Subcutaneous abdominal adipose tissue (tissue), 5 donors: ENCODE data around the gene AFF1.
A peak's percentile ranks its signal among the peaks of the same experiment; 100 is the strongest.
"Not testable (repeated sequence)": the region's sequence is repeated elsewhere in the genome, so short reads cannot be mapped to it uniquely, and the experiment has no call there.

Source experiments
- H3K27ac ChIP-seq: one replicate; pipeline ENCODE4 v1.7.0; 2013; ENCODE audit warnings: low read depth, mild to moderate bottlenecking, inconsistent platforms, low read length, moderate library complexity
- H3K27me3 ChIP-seq, 5 donors: one replicate each; pipeline ENCODE4 v1.7.0; 2013; ENCODE audit warnings: low read length in 5 of 5, inconsistent platforms in 1 of 5; ENCODE audit not compliant: control insufficient read depth in 5 of 5, insufficient read depth in 4 of 5
- H3K36me3 ChIP-seq, 5 donors: one replicate each; pipeline ENCODE4 v1.7.0; 2013; ENCODE audit warnings: low read length in 5 of 5; ENCODE audit not compliant: control insufficient read depth in 5 of 5, insufficient read depth in 5 of 5
- H3K4me1 ChIP-seq, 5 donors: one replicate each; pipeline ENCODE4 v1.7.0; 2013; ENCODE audit warnings: low read length in 5 of 5, mild to moderate bottlenecking in 3 of 5, moderate library complexity in 1 of 5; ENCODE audit not compliant: control insufficient read depth in 5 of 5, insufficient read depth in 5 of 5
- H3K4me3 ChIP-seq, 5 donors: one replicate each; pipeline ENCODE4 v1.7.0; 2013; ENCODE audit warnings: low read length in 5 of 5, low read depth in 1 of 5
- H3K9ac ChIP-seq, 5 donors: one replicate each; pipeline ENCODE4 v1.7.0; 2013; ENCODE audit warnings: low read length in 5 of 5, mild to moderate bottlenecking in 4 of 5, moderate library complexity in 3 of 5
- H3K9me3 ChIP-seq, 5 donors: one replicate each; pipeline ENCODE4 v1.7.0; 2013; ENCODE audit warnings: low read length in 5 of 5; ENCODE audit not compliant: control insufficient read depth in 5 of 5
- donor health status: healthy.
- donor health status: healthy.
- donor health status: healthy.
- donor health status: healthy.
- donor health status: healthy.

Gene AFF1

DNA sequence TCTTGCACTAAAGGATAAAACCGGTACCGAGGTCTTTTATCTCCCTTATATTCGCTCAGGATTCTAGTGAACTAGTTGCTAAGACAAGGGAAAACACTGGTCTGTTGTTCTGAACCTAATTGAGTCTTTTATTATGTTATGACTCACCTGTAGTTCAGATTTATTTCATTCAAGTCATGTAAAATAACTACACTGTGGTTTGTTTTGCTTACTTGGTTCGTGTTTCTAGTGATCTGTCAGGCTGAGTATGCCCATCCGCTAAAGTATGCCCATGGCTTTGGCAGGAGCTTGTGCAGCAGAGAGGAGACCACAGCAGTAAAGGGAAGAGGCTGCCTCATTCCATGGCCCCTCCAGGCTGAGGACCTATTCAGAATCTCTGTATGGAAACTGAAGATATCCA is 126.1 kb downstream of the AFF1 start:
- Histone ChIP-seq H3K4me3 (no peak overlapping the region), H3K9ac (no peak overlapping the region), H3K27ac (no peak overlapping the region), H3K27me3 (no peaks in the 10 kb centered on the region), H3K4me1 (peaks cover 8 to 45% (median 21%) of the 10 kb centered on the region in 5 donors), H3K9me3 (no peaks in the 10 kb centered on the region), H3K36me3 (peaks cover 3 to 12% (median 6%) of the 10 kb centered on the region in 5 donors)

- no peak overlapping the region for H3K9ac ChIP-seq
- no peak overlapping the region for H3K4me3 ChIP-seq
- peaks cover 0 to 29% (median 19%) of the 10 kb centered on the region in 5 donors for H3K4me1 ChIP-seq
- no peak overlapping the region for H3K27ac ChIP-seq
- H3K9me3 ChIP-seq: no peaks in the 10 kb centered on the region
- peaks cover 2 to 7% (median 5%) of the 10 kb centered on the region in 5 donors for H3K36me3 ChIP-seq
- H3K27me3 ChIP-seq: no peaks in the 10 kb centered on the region
Measured at GRCh38 chr4:87065021-87065420, 130.2 kb downstream of the AFF1 start.

DNA sequence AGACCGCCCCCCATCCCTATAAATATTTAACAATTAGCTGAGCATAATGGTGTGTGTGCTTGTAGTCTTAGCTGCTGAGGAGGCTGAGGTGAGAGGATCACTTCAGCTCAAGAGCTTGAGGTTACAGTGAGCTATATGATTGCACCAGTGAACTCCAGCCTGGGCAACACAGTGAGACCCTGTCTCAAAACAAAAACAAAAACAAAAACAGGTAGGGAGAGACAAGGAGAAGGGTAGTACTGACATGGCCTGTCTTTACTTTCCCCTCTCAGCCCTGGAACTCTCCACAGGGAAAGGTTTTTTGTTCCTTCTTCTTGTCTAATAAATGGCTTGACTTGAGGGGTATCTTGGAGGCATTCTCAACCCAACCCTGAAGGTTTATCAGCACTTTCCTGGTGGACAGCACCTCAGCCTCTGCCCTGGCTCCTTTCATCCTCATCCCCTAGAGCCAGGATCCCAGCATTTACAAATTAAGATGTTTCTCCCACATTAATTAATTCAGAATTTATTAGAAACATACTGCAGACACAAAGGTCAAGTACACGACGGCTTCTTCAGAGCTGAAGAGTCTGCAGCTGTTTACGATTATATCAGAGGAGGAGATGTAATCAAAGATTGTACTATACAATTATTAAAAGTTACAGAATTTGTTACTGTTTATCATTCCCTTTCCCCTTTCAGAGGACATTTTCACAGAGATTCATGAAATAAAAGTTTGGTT is 131.8 kb downstream of the AFF1 start:
- peaks cover 0 to 2% (median under 1%) of the 10 kb centered on the region in 5 donors for H3K36me3 ChIP-seq
- peaks cover 0 to 31% (median 25%) of the 10 kb centered on the region in 5 donors for H3K4me1 ChIP-seq
- H3K9ac ChIP-seq: no peak overlapping the region
- H3K4me3 ChIP-seq: no peak overlapping the region
- H3K27me3 ChIP-seq: no peaks in the 10 kb centered on the region
- no peaks in the 10 kb centered on the region for H3K9me3 ChIP-seq
- H3K27ac ChIP-seq: no peak overlapping the region

- Histone ChIP-seq H3K4me3 (no peak overlapping the region), H3K4me1 (peaks cover 0 to 31% (median 28%) of the 10 kb centered on the region in 5 donors), H3K27ac (no peak overlapping the region), H3K36me3 (peaks cover 0 to 2% (median 0%) of the 10 kb centered on the region in 5 donors), H3K27me3 (no peaks in the 10 kb centered on the region), H3K9me3 (no peaks in the 10 kb centered on the region), H3K9ac (no peak overlapping the region)
Measured at GRCh38 chr4:87067124-87067885, 132.5 kb downstream of the AFF1 start.

- Histone ChIP-seq H3K27me3 (no peaks in the 10 kb centered on the region), H3K36me3 (peaks cover 0 to 2% (median 0%) of the 10 kb centered on the region in 5 donors), H3K9ac (no peak overlapping the region), H3K27ac (no peak overlapping the region), H3K4me3 (no peak overlapping the region), H3K4me1 (peaks cover 0 to 38% (median 32%) of the 10 kb centered on the region in 5 donors), H3K9me3 (no peaks in the 10 kb centered on the region)
Measured at GRCh38 chr4:87068583-87069021, 133.8 kb downstream of the AFF1 start.

GRCh38 chr4:87069037-87069742 is 134.4 kb downstream of the AFF1 start:
- Histone ChIP-seq H3K27ac (no peak overlapping the region), H3K4me1 (peaks cover 0 to 44% (median 34%) of the 10 kb centered on the region in 5 donors), H3K27me3 (no peaks in the 10 kb centered on the region), H3K9me3 (no peaks in the 10 kb centered on the region), H3K9ac (no peak overlapping the region), H3K36me3 (peaks cover 0 to 2% (median 0%) of the 10 kb centered on the region in 5 donors), H3K4me3 (no peak overlapping the region)

DNA sequence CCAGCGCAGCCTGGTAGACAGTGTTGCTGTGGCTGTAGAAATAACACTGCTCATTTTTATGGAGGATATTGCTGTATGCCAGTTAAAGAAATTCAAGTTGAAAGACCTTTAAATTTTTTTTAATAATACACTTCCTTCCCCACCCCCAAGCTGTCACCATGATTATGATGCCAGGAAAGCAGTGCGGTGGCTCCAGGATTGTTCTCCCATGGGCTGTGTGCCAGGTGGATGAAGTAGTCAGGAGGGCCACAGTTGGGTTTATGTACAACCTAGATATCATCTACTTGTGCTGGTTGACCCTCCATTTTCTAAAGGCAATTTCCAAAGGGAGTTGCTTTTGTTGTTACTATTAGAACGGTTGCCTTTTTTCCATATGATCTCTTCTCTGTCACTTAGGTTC is 136.6 kb downstream of the AFF1 start:
- no peaks in the 10 kb centered on the region for H3K9me3 ChIP-seq
- H3K36me3 ChIP-seq: peaks cover 0 to 2% (median 0%) of the 10 kb centered on the region in 5 donors
- no peaks in the 10 kb centered on the region for H3K27me3 ChIP-seq
- no peak overlapping the region for H3K9ac ChIP-seq
- H3K4me1 ChIP-seq: peaks cover 0 to 47% (median 36%) of the 10 kb centered on the region in 5 donors
- no peak overlapping the region for H3K4me3 ChIP-seq
- H3K27ac ChIP-seq: no peak overlapping the region

- H3K9ac ChIP-seq, H3K27ac ChIP-seq, H3K27me3 ChIP-seq, H3K36me3 ChIP-seq, H3K4me3 ChIP-seq, H3K9me3 ChIP-seq: not testable (repeated sequence)
- peaks cover 0 to 40% (median 30%) of the 10 kb centered on the region in 5 donors for H3K4me1 ChIP-seq
Measured at GRCh38 chr4:87072545-87072944, 137.7 kb downstream of the AFF1 start.

- Histone ChIP-seq H3K4me3 (peak overlapping the region; percentile 10 to 47 (median 39)), H3K36me3 (no peaks in the 10 kb centered on the region), H3K27me3 (no peaks in the 10 kb centered on the region), H3K4me1 (peaks cover 0 to 43% (median 33%) of the 10 kb centered on the region in 5 donors), H3K9me3 (no peaks in the 10 kb centered on the region), H3K27ac (peak overlapping the region; percentile 67), H3K9ac (peak overlapping the region in 1 of 5 donors; percentile 47)
Measured at GRCh38 chr4:87073199-87074120, 138.6 kb downstream of the AFF1 start.
